Common myeloid progenitor, CD34-positive (primary cell): ENCODE measurements around the gene OGT.

Experiments
- CTCF ChIA-PET: fragments of 350-600 bp; sonication (Branson Sonifier 250); formaldehyde crosslinking; loops from one replicate; lab custom pipeline; 2021; ENCODE audit warnings: antibody characterized with exemption; lab: Charles Lee
- POLR2A ChIA-PET: fragments of 350-600 bp; sonication (Branson Sonifier 250); formaldehyde crosslinking; loops from one replicate; lab custom pipeline; 2021; ENCODE audit warnings: antibody characterized with exemption; lab: Charles Lee
- DNase-seq, 3 donors: peaks; one replicate each; pipeline versions ENCODE4 v3.0.0 to v3.0.0-alpha.2; 2013
- H3K27ac ChIP-seq, 2 experiments: 1 replicate in 1 of 2; 2 replicates in 1 of 2; pipeline ENCODE4 v1.7.0; 2013; ENCODE audit warnings: inconsistent platforms in 2 of 2, low read length in 2 of 2, mild to moderate bottlenecking in 2 of 2, low read depth in 1 of 2, moderate library complexity in 1 of 2; ENCODE audit not compliant: severe bottlenecking in 2 of 2, insufficient read depth in 1 of 2, poor library complexity in 1 of 2
- H3K27me3 ChIP-seq, 5 experiments: replicated peaks in 2 of 5; 1 replicate in 3 of 5; 2 replicates in 2 of 5; pipeline versions ENCODE4 v1.6.1 to v1.7.0; 2013; ENCODE audit warnings: low read length in 4 of 5, mild to moderate bottlenecking in 2 of 5, moderate library complexity in 2 of 5, inconsistent platforms in 1 of 5; ENCODE audit not compliant: insufficient read depth in 5 of 5, control insufficient read depth in 4 of 5
- H3K36me3 ChIP-seq, 4 experiments: 1 replicate in 2 of 4; 2 replicates in 2 of 4; pipeline versions ENCODE4 v1.6.1 to v1.7.0; 2013; ENCODE audit warnings: low read length in 3 of 4, control low read depth in 1 of 4, mild to moderate bottlenecking in 1 of 4; ENCODE audit not compliant: control insufficient read depth in 4 of 4, insufficient read depth in 4 of 4
- H3K4me1 ChIP-seq, 4 experiments: 1 replicate in 3 of 4; 2 replicates in 1 of 4; pipeline versions ENCODE4 v1.6.1 to v1.7.1; 2013; ENCODE audit warnings: low read length in 3 of 4, mild to moderate bottlenecking in 3 of 4, control low read depth in 1 of 4, inconsistent platforms in 1 of 4, moderate library complexity in 1 of 4; ENCODE audit not compliant: control insufficient read depth in 4 of 4, insufficient read depth in 4 of 4; ENCODE audit errors: control extremely low read depth in 1 of 4
- H3K4me3 ChIP-seq, 7 experiments: 1 replicate in 4 of 7; 2 replicates in 3 of 7; pipeline versions ENCODE4 v1.5.1 to v1.7.0; 2013; ENCODE audit warnings: mild to moderate bottlenecking in 7 of 7, low read length in 6 of 7, moderate library complexity in 6 of 7, inconsistent platforms in 2 of 7, low read depth in 2 of 7, control low read depth in 1 of 7; ENCODE audit not compliant: insufficient read depth in 4 of 7, control insufficient read depth in 1 of 7; ENCODE audit errors: extremely low read depth in 1 of 7
- H3K9me3 ChIP-seq, 5 experiments: 1 replicate in 4 of 5; 2 replicates in 1 of 5; pipeline versions ENCODE4 v1.6.1 to v1.7.1; 2013; ENCODE audit warnings: low read length in 4 of 5, mild to moderate bottlenecking in 2 of 5, inconsistent platforms in 1 of 5, low read depth in 1 of 5, moderate library complexity in 1 of 5; ENCODE audit not compliant: control insufficient read depth in 4 of 5, insufficient read depth in 2 of 5; ENCODE audit errors: control extremely low read depth in 1 of 5
- WGBS: methylation state at CpG from one replicate; pipeline ENCODE4 v1.1.5; 2013; ENCODE audit not compliant: insufficient coverage; 5-methylcytosine and 5-hydroxymethylcytosine counted together

OGT gene

GRCh38 chrX:71515038-71515396, 17.9 kb upstream of the OGT start:
- H3K4me1 ChIP-seq, result no peaks in the 10 kb centered on the region
- no peak overlapping the region for H3K4me3 ChIP-seq
- H3K27me3 ChIP-seq, result no peaks in the 10 kb centered on the region
- ChIA-PET CTCF (interaction anchor here (0.9 kb wide), 1 partner anchor 15 kb away, joined by 3 read pairs; no protein-coding TSS in a partner anchor), POLR2A (interaction anchor here (0.6 kb wide), 1 partner anchor 97 kb away, joined by 5 read pairs; no protein-coding TSS in a partner anchor)
- DNase-seq, result no peak
- H3K36me3 ChIP-seq, result no peaks in the 10 kb centered on the region
- WGBS, result no CpG with 5 or more reads among the region's 2 CpGs
- no peaks in the 10 kb centered on the region for H3K9me3 ChIP-seq
- no peak overlapping the region for H3K27ac ChIP-seq

- DNase-seq, result no peak
- no peaks in the 10 kb centered on the region for H3K36me3 ChIP-seq
- ChIA-PET POLR2A (no interaction called here), CTCF (no interaction called here)
- H3K27me3 ChIP-seq, result no peaks in the 10 kb centered on the region
- no peak overlapping the region for H3K4me3 ChIP-seq
- whole genome bisulfite sequencing, result 100% methylated on average over 1 of the region's 3 CpGs
- H3K9me3 ChIP-seq, result no peaks in the 10 kb centered on the region
- no peaks in the 10 kb centered on the region for H3K4me1 ChIP-seq
- no peak overlapping the region for H3K27ac ChIP-seq
Observed at GRCh38 chrX:71525316-71525715, 7.6 kb upstream of the OGT start.

DNA sequence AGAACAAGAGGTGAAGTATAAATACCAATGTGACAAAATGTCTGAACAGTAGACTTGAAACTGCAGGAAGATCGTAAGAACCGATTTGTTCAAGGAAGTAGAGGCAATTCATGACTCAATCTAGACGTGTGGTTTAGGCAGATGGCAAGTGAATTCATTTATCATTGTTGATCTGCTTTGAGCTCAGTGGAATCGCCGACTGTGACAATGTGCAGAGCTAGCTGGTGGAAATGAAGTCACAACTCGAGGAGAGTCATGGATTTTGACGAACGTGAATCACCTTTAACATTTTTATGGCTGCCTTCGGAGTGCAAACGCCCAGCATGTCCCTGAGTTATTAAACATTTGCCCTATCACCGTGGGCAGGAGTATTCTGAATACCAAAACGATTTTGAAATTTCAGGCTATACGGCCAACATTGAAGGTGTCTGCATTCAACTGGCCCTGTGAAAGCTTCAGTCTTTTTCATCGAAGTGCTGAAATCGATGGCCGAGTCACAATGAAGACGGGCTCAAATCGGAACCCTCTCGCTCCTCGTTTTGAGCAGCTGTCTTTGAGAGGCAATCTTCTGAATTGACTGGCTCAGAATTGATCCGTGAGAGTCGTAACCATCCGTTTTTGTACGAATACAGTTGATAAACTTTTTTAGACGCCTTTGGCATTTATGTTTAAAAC, 689 bp upstream of the OGT start:
- POLR2A ChIA-PET, result no interaction called here
- peak overlapping the region; percentile 14 to 94 (median 83) for H3K4me3 ChIP-seq
- 34% methylated on average over 25 of the region's 25 CpGs for WGBS
- CTCF ChIA-PET, result interaction anchor here (1.4 kb wide), 1 partner anchor 84 kb away, joined by 3 read pairs; no protein-coding TSS in a partner anchor
- peak; percentile 59 to 88 (median 82) for DNase-seq
- peaks cover 0 to 4% (median 0%) of the 10 kb centered on the region in 5 experiments for H3K27me3 ChIP-seq
- peak overlapping the region; percentile 71 to 94 for H3K27ac ChIP-seq
- peaks cover 0 to 13% (median 0%) of the 10 kb centered on the region in 5 experiments for H3K9me3 ChIP-seq
- no peaks in the 10 kb centered on the region for H3K36me3 ChIP-seq
- peaks cover 0 to 24% (median 14%) of the 10 kb centered on the region in 4 experiments for H3K4me1 ChIP-seq

GRCh38 chrX:71533516-71533850, 579 bp downstream of the OGT start:
- DNase-seq, result no peak
- CTCF ChIA-PET, result interaction anchor here (0.9 to 1.4 kb wide), 2 partner anchors 18 to 86 kb away, joined by 3 read pairs; no protein-coding TSS in a partner anchor
- peaks cover 0 to 6% (median 0%) of the 10 kb centered on the region in 5 experiments for H3K27me3 ChIP-seq

DNA sequence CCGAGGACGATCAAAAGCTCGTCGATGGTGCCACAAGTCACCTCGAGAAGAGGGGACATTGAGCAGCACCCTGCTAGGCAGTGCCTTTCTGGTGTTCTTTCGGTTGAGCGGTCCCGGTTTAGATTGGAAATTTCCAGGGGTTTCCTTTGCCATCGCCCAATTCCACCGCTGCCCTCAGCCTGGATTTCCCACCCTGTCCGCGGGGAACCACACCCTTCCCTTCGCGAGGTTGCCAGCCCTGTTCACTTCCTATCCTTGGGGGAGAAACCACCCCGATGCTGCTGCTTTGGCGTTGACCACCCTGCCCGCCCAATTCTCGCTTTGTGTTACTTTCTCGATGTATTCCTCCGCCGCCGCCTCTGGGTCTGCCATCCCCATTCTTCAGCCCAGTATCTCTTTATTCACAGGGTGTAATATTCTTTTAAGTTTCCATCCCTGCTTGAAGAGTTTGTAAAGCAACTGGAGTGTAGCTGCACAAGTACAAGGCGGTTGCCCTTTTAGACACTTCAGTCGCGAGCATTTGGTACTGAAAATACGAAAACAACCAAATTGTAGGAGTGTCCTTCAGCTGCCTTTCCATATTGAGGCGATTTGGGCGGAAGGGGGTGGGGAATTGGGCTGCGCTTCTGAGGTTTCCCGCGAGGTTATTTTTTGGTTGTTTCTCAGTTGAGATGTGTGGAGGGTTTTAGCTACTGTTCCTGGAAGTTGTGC, 1.1 kb downstream of the OGT start:
- POLR2A ChIA-PET, result interaction anchor here (1.0 kb wide), 1 partner anchor 16 kb away, joined by 4 read pairs; no protein-coding TSS in a partner anchor

More at GRCh38 chrX:71533516-71533850, 579 bp downstream of the OGT start:
- Histone ChIP-seq H3K4me1 (peaks cover 3 to 31% (median 14%) of the 10 kb centered on the region in 4 experiments), H3K27ac (peak overlapping the region; percentile 83 to 94), H3K9me3 (peaks cover 0 to 13% (median 0%) of the 10 kb centered on the region in 5 experiments), H3K36me3 (peaks cover 0 to 7% (median 0%) of the 10 kb centered on the region in 4 experiments), H3K4me3 (peak overlapping the region; percentile 74 to 98 (median 83))
- POLR2A ChIA-PET, result interaction anchor here (0.5 kb wide), 1 partner anchor 136 kb away, joined by 6 read pairs; no protein-coding TSS in a partner anchor
- 24% methylated on average over 11 of the region's 12 CpGs for WGBS

DNA sequence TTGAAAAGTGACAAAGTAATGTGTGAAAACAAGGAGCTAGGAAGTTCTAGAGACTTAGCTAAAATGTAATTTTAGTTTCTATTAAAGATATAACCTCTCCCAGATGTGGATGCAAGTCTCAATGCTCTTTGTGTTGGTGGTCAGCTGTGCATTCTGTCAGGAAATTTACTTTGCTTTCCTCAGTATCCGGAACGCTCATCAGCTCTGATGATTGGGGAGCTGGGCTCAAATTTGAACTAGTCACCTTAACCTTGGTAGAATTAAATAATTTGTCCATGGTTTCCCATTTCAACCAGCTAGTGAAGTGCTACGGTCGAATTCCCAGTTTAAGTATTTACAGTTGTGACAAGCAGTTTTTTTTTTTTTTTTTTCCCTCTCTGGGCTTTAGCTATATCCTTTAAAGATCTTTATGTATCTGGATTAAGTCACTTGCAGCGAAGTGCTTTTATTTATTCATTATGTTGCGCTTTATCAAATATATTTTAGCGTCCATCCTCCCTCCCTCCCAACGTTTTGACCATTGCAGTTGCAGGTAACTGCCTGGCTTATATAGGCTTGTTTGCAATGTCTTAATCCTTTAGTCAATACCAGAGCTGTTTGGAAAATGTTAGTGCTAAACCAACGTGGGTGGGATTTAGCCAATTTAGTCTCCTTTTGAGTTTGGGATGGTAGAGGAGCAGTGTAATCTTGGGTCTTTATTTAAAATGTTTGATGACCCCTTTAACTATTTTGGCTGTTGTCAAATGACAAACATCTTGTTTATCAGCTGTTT, 2.1 kb downstream of the OGT start:
- Histone ChIP-seq H3K9me3 (peaks cover 0 to 13% (median 0%) of the 10 kb centered on the region in 5 experiments), H3K4me1 (peaks cover 9 to 41% (median 18%) of the 10 kb centered on the region in 4 experiments), H3K27ac (peak overlapping the region in 1 of 2 experiments; percentile 94), H3K4me3 (peak overlapping the region in 6 of 7 experiments; percentile 81 to 98 (median 87)), H3K36me3 (peaks cover 0 to 10% (median 2%) of the 10 kb centered on the region in 4 experiments), H3K27me3 (peaks cover 0 to 6% (median 0%) of the 10 kb centered on the region in 5 experiments)
- 30% methylated on average over 3 of the region's 9 CpGs for WGBS
- no peak for DNase-seq
- POLR2A ChIA-PET, result interaction anchor here (0.5 to 1.0 kb wide), 3 partner anchors 15 to 82 kb away, joined by 3 to 4 read pairs (median 3); no protein-coding TSS in a partner anchor
- CTCF ChIA-PET, result interaction anchor here (1.1 to 1.2 kb wide), 2 partner anchors 15 to 71 kb away, joined by 3 read pairs; no protein-coding TSS in a partner anchor

More for the DNA sequence above, 1.1 kb downstream of the OGT start:
- peak overlapping the region; percentile 83 to 94 for H3K27ac ChIP-seq
- WGBS, result 41% methylated on average over 31 of the region's 31 CpGs
- peaks cover 0 to 13% (median 0%) of the 10 kb centered on the region in 5 experiments for H3K9me3 ChIP-seq
- peaks cover 0 to 6% (median 0%) of the 10 kb centered on the region in 5 experiments for H3K27me3 ChIP-seq
- H3K4me3 ChIP-seq, result peak overlapping the region; percentile 74 to 98 (median 83)
- CTCF ChIA-PET, result interaction anchor here (0.9 to 1.4 kb wide), 3 partner anchors 18 to 86 kb away, joined by 3 read pairs; no protein-coding TSS in a partner anchor
- peaks cover 0 to 7% (median 0%) of the 10 kb centered on the region in 4 experiments for H3K36me3 ChIP-seq
- peaks cover 3 to 36% (median 15%) of the 10 kb centered on the region in 4 experiments for H3K4me1 ChIP-seq
- peak; percentile 34 to 62 (median 54) for DNase-seq
